NCI-H2029 treated with DMSO at 0.1 percent for 48 hours (cell line): ENCODE measurements around the gene C11orf65.

ENCODE experiments used
- DNase-seq: peaks from one replicate; lab custom pipeline; 2025; lab: John Stamatoyannopoulos, UW

C11orf65 gene

DNA sequence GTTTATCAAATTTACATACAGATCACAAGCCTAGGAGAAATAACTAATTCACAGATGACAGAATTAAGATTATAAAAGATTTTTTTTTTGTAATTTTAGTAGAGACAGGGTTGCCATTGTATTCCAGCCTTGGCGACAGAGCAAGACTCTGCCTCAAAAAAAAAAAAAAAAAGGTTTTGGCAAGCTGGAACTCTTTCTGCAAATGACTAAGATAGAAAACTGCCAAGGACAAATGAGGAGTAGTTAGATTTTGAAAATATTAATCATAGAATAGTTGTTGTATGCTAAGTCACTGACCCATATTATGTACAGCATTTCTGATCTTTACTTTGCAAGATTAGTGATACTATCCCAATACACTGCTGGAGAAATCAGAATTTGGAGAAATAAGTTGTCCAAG is 99.2 kb downstream of the C11orf65 start:
- DNase-seq: no peak

DNA sequence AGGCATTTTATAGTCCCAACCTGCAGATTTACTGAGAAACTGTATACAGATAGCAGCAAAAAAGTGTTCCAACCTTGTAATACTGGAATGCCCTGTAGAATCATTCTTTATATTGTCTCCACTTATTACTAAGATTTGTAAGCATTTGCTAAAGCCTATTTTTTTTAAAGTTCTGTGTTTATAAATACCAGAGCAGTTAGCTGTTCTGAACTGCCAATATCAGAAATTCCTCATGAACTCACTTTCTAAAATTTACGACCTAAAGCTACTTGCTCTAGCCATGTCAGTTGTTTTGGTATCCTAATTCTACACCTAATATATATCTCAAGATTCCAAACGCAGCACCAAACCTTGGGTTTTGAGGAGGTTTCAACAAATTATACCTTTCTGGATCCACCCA is 103.2 kb downstream of the C11orf65 start:
- no peak for DNase-seq

DNA sequence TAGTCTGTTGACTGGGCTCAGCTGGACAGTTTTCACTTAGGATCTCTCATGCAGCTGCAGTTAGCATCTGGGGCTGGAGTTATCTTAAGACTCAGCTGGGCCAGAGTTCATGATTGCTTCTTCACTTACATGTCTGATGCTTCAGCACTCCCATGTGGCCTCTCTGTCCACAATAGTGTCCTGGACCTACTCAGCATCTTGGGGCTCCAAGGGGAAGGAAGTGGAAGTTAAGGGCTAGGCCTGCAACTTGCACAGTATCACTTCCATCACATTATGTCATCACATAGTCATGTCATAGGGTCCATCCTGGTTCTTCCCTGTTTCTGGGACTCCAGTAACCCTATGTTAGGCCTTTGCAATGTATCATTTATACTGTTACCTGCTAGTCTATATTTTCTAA is 115.9 kb downstream of the C11orf65 start:
- DNase-seq: no peak

DNA sequence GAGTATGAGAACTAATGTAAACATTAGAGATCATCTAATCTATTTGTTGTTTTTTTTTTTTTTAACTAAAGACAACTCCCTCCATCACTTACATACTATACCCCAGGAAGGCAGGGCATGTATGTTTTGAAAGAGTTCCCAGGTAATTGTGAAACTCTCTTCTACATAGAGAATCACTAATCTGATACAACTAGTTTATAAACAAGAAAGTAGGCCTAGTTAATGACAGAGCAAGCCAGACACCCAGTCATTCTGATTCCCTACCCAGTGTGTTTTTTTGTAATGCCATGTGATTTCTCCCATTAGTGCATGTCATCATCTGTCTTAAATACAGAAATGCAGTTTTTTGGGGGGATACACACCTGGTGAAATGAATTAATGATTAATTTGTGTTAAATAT is 120.9 kb downstream of the C11orf65 start:
- DNase-seq: no peak

DNA sequence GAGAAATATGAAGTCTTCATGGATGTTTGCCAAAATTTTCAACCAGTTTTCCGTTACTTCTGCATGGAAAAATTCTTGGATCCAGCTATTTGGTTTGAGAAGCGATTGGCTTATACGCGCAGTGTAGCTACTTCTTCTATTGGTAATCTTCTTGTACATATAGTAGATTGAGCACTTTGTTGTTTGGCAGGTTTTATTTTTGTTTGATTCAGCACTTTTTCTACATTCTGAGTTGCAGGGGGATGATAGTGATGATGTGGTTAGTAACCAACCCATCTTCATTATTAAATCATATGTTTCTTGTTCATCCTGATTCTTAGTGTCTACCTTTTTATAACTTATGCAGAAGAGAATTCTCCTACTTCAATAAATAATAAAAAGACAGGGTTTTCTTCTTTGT is 121.6 kb downstream of the C11orf65 start:
- no peak for DNase-seq

DNA sequence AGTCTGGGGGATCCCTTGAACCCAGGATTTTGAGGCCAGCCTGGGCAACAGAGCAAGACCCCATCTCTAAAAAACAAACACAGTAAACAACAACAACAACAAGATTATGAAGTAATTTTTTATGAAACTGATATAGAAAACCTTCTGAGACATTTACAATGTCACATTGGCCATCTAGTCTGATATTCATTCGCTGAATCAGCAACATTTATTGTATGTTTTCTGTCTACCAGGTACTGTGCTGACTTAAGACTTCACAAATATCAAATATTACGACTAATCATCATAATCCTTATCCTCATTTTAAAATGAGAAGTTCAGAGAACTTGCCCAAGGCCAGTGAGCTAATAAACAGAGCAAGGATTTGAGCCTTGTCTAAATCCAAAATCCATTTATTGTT is 123.6 kb downstream of the C11orf65 start:
- no peak for DNase-seq

DNA sequence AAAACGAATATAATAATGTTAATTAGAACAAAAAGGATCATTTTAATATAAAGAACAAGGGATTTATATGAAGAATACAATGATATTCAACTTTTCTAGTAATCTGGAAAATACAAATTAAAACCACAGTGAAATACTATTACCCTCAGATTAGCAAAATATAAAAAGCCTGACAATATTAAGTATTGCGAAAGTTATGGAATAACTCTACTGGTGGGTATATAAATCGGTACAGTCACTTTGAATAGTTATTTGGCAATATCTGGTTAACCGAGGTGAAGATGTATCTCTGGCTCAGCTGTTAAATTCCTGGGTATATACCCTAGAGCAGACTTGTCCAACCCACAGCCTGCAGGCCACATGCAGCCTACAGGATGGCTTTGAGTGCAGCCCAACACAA is 125.7 kb downstream of the C11orf65 start:
- no peak for DNase-seq

DNA sequence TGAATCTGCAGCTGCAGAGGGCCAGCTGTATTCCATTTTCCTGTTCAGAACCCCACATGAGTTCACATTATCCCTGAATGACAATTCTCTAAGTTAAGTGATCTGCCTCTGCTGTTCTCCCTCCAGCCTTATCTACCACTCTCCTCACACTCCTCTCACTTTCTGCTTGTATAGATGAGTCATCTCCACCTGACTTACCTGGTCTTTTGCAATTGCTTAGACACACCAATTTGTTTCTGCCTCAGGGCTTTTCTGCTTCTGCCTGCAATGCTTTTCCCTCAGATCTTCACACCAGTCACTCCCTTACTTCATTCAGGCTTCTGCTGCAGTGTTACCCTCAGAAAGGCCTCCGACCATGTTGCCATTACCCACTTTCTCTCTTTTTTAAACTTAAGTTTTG is 126.4 kb downstream of the C11orf65 start:
- no peak for DNase-seq

DNA sequence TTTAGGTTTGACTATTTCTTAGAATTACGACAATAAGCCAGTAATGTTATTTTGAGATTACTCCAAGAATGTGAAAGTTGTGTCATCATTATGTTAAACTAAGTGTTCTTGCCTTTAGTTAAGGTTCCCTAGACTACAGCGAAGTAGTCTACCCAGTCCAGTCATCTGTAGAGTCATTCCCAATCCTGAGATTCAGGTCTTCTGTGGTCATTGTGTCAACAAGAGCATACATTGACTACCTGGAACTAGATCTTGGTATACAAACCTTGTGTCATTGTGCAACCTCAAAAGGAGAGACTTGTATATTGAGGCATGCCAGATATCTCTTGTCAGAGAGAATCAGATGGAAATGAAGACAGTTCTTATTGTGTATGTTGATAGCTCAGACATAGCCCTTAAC is 128.6 kb downstream of the C11orf65 start:
- no peak for DNase-seq

GRCh38 chr11:108333403-108333899 is 133.9 kb downstream of the C11orf65 start:
- no peak for DNase-seq
